Natural killer cell (primary cell): ENCODE results near the gene TNIK. TPM values are rescaled to one million over a fixed set of nuclear protein-coding genes. Genes with fewer than 3 reads are reported as not detected.
A peak's percentile ranks its signal among the peaks of the same experiment; 100 is the strongest.

ENCODE experiments used
- ATAC-seq, 3 donors: fragments of 150-1000 bp in 2 of 3; fragments of 200-7000 bp in 1 of 3; cut with Tn5 transposase; 1 replicate in 1 of 3; 2 replicates in 2 of 3; pipeline ENCODE4 v1.10.0; 2021; ENCODE audit warnings: mild to moderate bottlenecking in 2 of 3, moderate library complexity in 2 of 3
- DNase-seq, 2 donors: peaks; one replicate each; pipeline versions ENCODE4 v3.0.0 to v3.0.0-alpha.2; 2013 to 2021; ENCODE audit warnings: mixed read lengths in 1 of 2
- H3K27ac ChIP-seq: one replicate; pipeline ENCODE4 v1.5.1; 2013; ENCODE audit warnings: mild to moderate bottlenecking, low read length
- H3K27me3 ChIP-seq: one replicate; pipeline ENCODE4 v1.6.1; 2013; ENCODE audit warnings: low read length; ENCODE audit not compliant: control insufficient read depth, insufficient read depth
- H3K36me3 ChIP-seq: one replicate; pipeline ENCODE4 v1.6.1; 2013; ENCODE audit warnings: low read length; ENCODE audit not compliant: control insufficient read depth, insufficient read depth
- H3K4me1 ChIP-seq: one replicate; pipeline ENCODE4 v1.6.1; 2013; ENCODE audit warnings: low read length; ENCODE audit not compliant: control insufficient read depth, insufficient read depth
- H3K4me3 ChIP-seq: one replicate; pipeline ENCODE4 v1.5.1; 2013; ENCODE audit warnings: low read length
- H3K9me3 ChIP-seq: one replicate; pipeline ENCODE4 v1.6.1; 2013; ENCODE audit warnings: low read length; ENCODE audit not compliant: control insufficient read depth, insufficient read depth
- H3K27ac Mint-ChIP-seq, 2 donors: one replicate each; pipeline ENCODE4 v1.8.0; 2022; ENCODE audit warnings: mild to moderate bottlenecking in 2 of 2, mixed read lengths in 2 of 2, moderate library complexity in 1 of 2
- H3K27me3 Mint-ChIP-seq, 2 donors: one replicate each; pipeline ENCODE4 v1.8.0; 2022; ENCODE audit warnings: low read depth in 2 of 2, mixed read lengths in 2 of 2
- H3K36me3 Mint-ChIP-seq: one replicate; pipeline ENCODE4 v1.8.0; 2022; ENCODE audit warnings: mixed read lengths
- H3K4me1 Mint-ChIP-seq, 2 donors: one replicate each; pipeline ENCODE4 v1.8.0; 2022; ENCODE audit warnings: mixed read lengths in 2 of 2
- H3K4me3 Mint-ChIP-seq: one replicate; pipeline ENCODE4 v1.8.0; 2022; ENCODE audit warnings: mild to moderate bottlenecking, moderate library complexity, mixed read lengths
- H3K9me3 Mint-ChIP-seq, 2 donors: one replicate each; pipeline ENCODE4 v1.8.0; 2022; ENCODE audit warnings: mixed read lengths in 2 of 2
- WGBS: methylation state at CpG from one replicate; pipeline ENCODE4 v1.1.7; 2013; ENCODE audit warnings: missing lambda C conversion rate; ENCODE audit not compliant: insufficient coverage; 5-methylcytosine and 5-hydroxymethylcytosine counted together
- intact Hi-C: fragments of 100-400 bp; cut with micrococcal nuclease; formaldehyde crosslinking; loops from one replicate; pipeline ENCODE4 v1.14.2; 2022
- total RNA-seq, 4 donors: library from RNA; stranded (reverse); fragments of 120-200 nt in 1 of 4; gene quantifications; one replicate each; pipeline versions ENCODE4 v1.2.3 to v1.2.4, GENCODE V29; 2013 to 2022
- TF ChIP-seq, protein P1 (sequence below): fragments of 200-600 bp; IDR thresholded peaks from one replicate; pipeline ENCODE4 v1.8.0; 2022; ENCODE audit warnings: antibody characterized with exemption

The TNIK gene
- total RNA-seq, 3 donors from 2014 or later (not counting 1 experiment from before 2014, with no cell fraction given): 93.7 to 122 (median 119) TPM

GRCh38 chr3:171149526-171150116 lies 310.6 kb downstream of the TNIK start:
- TF ChIP-seq, protein P1, sequence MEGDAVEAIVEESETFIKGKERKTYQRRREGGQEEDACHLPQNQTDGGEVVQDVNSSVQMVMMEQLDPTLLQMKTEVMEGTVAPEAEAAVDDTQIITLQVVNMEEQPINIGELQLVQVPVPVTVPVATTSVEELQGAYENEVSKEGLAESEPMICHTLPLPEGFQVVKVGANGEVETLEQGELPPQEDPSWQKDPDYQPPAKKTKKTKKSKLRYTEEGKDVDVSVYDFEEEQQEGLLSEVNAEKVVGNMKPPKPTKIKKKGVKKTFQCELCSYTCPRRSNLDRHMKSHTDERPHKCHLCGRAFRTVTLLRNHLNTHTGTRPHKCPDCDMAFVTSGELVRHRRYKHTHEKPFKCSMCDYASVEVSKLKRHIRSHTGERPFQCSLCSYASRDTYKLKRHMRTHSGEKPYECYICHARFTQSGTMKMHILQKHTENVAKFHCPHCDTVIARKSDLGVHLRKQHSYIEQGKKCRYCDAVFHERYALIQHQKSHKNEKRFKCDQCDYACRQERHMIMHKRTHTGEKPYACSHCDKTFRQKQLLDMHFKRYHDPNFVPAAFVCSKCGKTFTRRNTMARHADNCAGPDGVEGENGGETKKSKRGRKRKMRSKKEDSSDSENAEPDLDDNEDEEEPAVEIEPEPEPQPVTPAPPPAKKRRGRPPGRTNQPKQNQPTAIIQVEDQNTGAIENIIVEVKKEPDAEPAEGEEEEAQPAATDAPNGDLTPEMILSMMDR: no peak
- Histone ChIP-seq H3K36me3 (peaks cover 34% of the 10 kb centered on the region), H3K27me3 (no peaks in the 10 kb centered on the region), H3K4me3 (no peak overlapping the region), H3K27ac (no peak overlapping the region), H3K9me3 (no peaks in the 10 kb centered on the region), H3K4me1 (no peaks in the 10 kb centered on the region)
- Mint-ChIP-seq H3K9me3 (no peaks in the 10 kb centered on the region), H3K27ac (no peak overlapping the region), H3K27me3 (no peaks in the 10 kb centered on the region), H3K36me3 (peaks cover 13% of the 10 kb centered on the region), H3K4me3 (no peak overlapping the region), H3K4me1 (peaks cover 12 to 14% of the 10 kb centered on the region in 2 donors)
- DNase-seq (no peak), ATAC-seq (no peak)
- 95% methylated on average over 7 of the region's 7 CpGs for WGBS
- intact Hi-C loops: no loop called here

DNA sequence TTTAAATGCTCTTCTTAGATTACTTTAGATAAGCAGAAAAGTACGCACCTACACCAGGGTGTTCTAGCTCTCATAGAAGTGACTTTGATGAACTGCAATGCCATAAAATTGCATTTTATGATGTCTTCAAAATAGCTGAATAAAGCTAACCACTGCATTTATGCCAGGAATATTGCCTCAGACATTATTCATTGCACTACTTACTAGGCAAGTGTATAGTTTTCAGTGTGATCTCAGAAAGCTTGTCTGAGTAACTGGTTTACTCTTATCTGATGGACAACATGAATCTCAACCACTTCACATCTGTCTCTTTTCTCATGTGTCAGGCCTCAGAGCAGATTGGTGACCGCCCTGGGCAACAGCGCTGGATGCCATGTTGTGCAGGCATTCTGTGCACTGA lies 314.4 kb downstream of the TNIK start:
- DNase-seq: no peak
- Mint-ChIP-seq H3K9me3 (no peaks in the 10 kb centered on the region), H3K4me3 (no peak overlapping the region), H3K27me3 (no peaks in the 10 kb centered on the region), H3K4me1 (peaks cover 12 to 19% of the 10 kb centered on the region in 2 donors), H3K27ac (peak overlapping the region in 1 of 2 donors; percentile 14), H3K36me3 (peaks cover 18% of the 10 kb centered on the region)
- no peak overlapping the region for H3K27ac ChIP-seq
- intact Hi-C loops: no loop called here
- no peaks in the 10 kb centered on the region for H3K9me3 ChIP-seq
- no peaks in the 10 kb centered on the region for H3K4me1 ChIP-seq
- TF ChIP-seq, protein P1: no peak
- no peak for ATAC-seq
- H3K27me3 ChIP-seq: no peaks in the 10 kb centered on the region
- 95% methylated on average over 3 of the region's 3 CpGs for WGBS
- H3K36me3 ChIP-seq: peaks cover 23% of the 10 kb centered on the region
- H3K4me3 ChIP-seq: no peak overlapping the region

DNA sequence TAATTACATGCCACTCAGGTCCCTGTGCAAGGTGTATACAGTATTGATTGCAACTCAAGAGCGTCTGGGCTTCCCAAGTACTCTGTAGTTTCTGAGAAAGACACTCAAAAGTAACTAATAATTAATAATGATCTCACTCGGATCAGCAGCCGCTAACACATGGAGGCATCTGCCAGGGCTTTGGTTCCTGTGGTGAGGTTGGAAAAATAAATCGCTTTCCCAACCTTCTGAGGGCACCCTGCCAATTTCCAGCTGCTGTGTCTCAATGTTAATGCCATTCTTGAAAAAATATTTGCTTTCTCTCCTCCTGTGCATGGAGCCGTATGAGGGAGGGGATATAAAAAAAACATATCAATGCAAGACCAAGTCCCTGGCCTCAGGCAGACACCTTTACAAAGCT lies 317.2 kb downstream of the TNIK start:
- WGBS: 88% methylated on average over 4 of the region's 5 CpGs
- Histone ChIP-seq H3K27me3 (no peaks in the 10 kb centered on the region), H3K27ac (no peak overlapping the region), H3K36me3 (peaks cover 33% of the 10 kb centered on the region), H3K9me3 (no peaks in the 10 kb centered on the region), H3K4me1 (no peaks in the 10 kb centered on the region), H3K4me3 (no peak overlapping the region)
- Mint-ChIP-seq H3K36me3 (peaks cover 25% of the 10 kb centered on the region), H3K9me3 (no peaks in the 10 kb centered on the region), H3K27ac (no peak overlapping the region), H3K27me3 (no peaks in the 10 kb centered on the region), H3K4me3 (no peak overlapping the region), H3K4me1 (peaks cover 10 to 16% of the 10 kb centered on the region in 2 donors)
- TF ChIP-seq, protein P1: no peak
- intact Hi-C loops: no loop called here
- ATAC-seq (no peak), DNase-seq (no peak)

DNA sequence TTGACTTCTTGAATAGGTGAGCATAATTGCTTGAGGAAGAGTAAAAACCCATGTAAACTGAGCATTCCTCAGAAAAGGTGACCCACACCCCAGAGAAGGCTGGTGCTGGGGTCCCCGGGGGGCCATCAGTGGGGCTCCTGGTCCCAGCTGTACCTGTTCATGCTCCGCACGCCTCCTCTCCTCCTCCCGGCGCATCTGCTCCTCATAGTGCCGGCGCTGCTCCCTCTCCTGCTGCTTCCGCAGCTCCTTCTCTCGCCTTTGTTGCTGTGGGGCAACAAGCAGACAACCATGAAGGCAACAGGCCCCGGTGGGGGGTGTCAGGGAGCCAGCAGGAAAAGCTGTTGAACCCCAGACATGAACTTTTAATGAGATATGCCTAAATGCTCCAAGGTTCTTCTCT lies 320.0 kb downstream of the TNIK start:
- DNase-seq: no peak
- 96% methylated on average over 10 of the region's 10 CpGs for WGBS
- peaks cover 24% of the 10 kb centered on the region for H3K36me3 Mint-ChIP-seq
- H3K27ac ChIP-seq: no peak overlapping the region
- peaks cover 50% of the 10 kb centered on the region for H3K36me3 ChIP-seq
- H3K9me3 Mint-ChIP-seq: no peaks in the 10 kb centered on the region
- no peak overlapping the region for H3K4me3 ChIP-seq
- no peaks in the 10 kb centered on the region for H3K27me3 Mint-ChIP-seq
- H3K9me3 ChIP-seq: no peaks in the 10 kb centered on the region
- no peak for ATAC-seq
- TF ChIP-seq, protein P1: no peak
- no peak overlapping the region for H3K4me3 Mint-ChIP-seq
- H3K4me1 Mint-ChIP-seq: peaks cover 10 to 20% of the 10 kb centered on the region in 2 donors
- H3K27ac Mint-ChIP-seq: no peak overlapping the region
- H3K4me1 ChIP-seq: no peaks in the 10 kb centered on the region
- intact Hi-C loops: no loop called here
- H3K27me3 ChIP-seq: no peaks in the 10 kb centered on the region
